ENCODE results near the gene SARDH.

DNA sequence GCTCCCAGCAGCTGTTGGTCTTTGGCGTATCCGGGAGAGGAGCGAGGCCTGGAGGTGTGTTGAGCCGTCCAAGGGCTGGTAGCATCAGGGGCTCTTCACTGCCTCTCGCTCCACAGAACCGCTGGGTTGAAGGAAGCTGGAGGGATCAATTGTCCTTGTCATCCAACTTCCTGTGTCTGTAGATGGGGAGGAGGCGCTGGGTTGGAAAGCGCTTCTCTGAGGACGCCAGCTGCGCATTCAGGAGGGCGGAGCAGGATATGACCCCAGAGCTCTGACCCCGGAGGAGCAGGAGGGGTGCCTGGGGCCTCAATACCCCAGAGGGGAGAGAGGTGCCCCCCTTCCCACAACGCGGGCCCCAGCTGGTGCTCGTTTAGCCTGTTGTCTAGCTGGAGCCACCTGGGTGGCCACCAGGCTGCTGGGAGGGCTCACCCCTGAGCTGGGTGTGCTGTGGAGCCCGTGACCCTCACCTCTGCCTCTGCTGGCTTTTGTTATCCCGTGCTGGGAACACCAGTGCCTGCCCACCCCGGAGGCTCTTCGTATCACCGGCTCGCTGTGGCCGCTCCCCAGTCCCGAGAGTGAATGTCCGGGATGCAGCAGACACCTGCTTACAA is 104.0 kb downstream of the SARDH start:
- TF ChIP-seq CTCF (IDR thresholded peaks at IDR 0.05; ENCODE audit: low read depth, low read length, poor library complexity, severe bottlenecking) = no peak
- no peak for TF ChIP-seq EZH2phosphoT487 (IDR thresholded peaks at IDR 0.05; ENCODE audit: borderline replicate concordance, low read length)
